ENCODE measurements around the gene EID1. TPM values are rescaled to one million over a fixed set of nuclear protein-coding genes. Genes with fewer than 3 reads are reported as not detected.
"Not testable (repeated sequence)": the region's sequence is repeated elsewhere in the genome, so short reads cannot be mapped to it uniquely, and the experiment has no call there.

The EID1 gene
- total RNA-seq, 1 experiment from 2014 or later: 261 TPM

GRCh38 chr15:48899793-48900192 lies 21.9 kb downstream of the EID1 start:
- in situ Hi-C loops (cut with HindIII; ENCODE audit: low sequenced_read_pairs): no loop called here
- DNase-seq (ENCODE audit: low spot score): no peak

DNA sequence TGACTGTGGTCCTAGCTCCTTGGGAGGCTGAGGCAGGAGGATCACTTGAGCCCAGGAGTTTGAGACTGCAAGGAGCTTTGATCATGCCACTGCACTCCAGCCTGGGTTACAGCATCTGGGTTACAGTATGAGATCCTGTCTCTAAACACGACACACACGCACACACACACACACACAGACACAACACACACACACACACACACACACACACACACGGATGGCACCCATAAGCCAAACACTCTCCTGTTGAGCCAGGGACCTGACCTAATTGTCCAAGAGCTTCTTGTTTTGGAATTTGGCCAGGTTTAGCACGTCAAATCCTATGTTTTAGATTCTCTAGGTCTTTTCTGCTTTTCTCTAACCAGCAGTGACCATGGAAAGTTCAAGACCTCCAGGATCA lies 26.8 kb downstream of the EID1 start:
- DNase-seq (ENCODE audit: low spot score): no peak
- in situ Hi-C loops (cut with HindIII; ENCODE audit: low sequenced_read_pairs): no loop called here

DNA sequence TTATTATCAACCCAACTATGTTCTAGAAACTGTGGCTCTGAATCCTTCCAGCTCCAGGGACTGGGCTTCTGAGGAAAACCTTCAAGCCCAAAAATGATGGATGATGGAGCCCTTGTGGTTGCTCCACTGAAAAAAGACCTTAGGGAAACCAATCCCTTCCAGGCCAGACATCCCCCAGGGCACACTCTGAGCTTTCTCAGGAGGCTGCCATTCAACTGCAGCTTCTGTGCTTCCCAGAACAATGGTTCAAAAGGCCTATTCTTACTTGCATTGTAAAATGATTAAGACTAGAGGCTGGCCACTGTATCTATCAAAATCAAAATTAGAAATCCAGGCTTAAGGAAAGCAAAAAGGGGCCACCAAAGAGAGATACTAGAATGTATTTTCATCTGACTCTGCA lies 27.3 kb downstream of the EID1 start:
- in situ Hi-C loops (cut with HindIII; ENCODE audit: low sequenced_read_pairs): no loop called here
- no peak for DNase-seq (ENCODE audit: low spot score)

- in situ Hi-C loops (cut with HindIII; ENCODE audit: low sequenced_read_pairs): no loop called here
- DNase-seq (ENCODE audit: low spot score): no peak
Observed at GRCh38 chr15:48905847-48906246, 27.9 kb downstream of the EID1 start.

- DNase-seq (ENCODE audit: low spot score); in situ Hi-C loops (cut with HindIII; ENCODE audit: low sequenced_read_pairs): not testable (repeated sequence)
Observed at GRCh38 chr15:48909313-48909712, 31.4 kb downstream of the EID1 start.

DNA sequence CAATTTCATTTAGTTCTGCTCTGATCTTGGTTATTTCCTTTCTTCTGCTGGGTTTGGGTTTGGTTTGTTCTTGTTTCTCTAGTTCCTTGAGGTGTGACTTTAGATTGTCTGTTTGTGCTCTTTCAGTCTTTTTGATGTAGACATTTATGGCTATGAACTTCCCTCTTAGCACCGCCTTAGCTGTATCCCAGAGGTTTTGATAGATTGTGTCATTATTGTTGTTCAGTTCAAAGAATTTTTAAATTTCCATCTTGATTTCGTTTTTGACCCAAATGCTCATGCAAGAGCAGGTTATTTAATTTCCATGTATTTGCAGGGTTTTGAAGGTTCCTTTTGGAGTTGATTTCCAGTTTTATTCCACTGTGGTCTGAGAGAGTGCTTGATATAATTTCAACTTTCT lies 32.6 kb downstream of the EID1 start:
- in situ Hi-C loops (cut with HindIII; ENCODE audit: low sequenced_read_pairs); DNase-seq (ENCODE audit: low spot score): not testable (repeated sequence)

GRCh38 chr15:48913141-48913540 lies 35.2 kb downstream of the EID1 start:
- DNase-seq (ENCODE audit: low spot score): no peak
- in situ Hi-C loops (cut with HindIII; ENCODE audit: low sequenced_read_pairs): no loop called here

DNA sequence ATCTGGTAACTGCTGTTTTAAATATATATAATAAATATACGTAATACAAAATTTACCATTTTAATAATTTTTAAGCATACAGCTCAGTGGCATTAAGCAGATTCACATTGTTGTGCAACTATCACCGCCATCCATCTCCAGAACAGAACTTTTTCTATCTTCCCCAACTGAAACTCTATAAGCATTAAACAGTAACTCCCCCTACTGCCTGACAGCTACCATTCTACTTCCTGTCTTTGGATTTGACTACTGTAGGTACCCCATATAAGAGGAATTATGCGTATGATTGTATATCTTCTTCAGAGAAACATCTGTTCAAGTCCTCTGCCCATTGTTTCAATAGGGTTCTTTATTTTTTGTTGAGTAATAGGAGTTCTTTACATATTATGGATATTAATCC lies 36.8 kb downstream of the EID1 start:
- no peak for DNase-seq (ENCODE audit: low spot score)
- in situ Hi-C loops (cut with HindIII; ENCODE audit: low sequenced_read_pairs): no loop called here

DNA sequence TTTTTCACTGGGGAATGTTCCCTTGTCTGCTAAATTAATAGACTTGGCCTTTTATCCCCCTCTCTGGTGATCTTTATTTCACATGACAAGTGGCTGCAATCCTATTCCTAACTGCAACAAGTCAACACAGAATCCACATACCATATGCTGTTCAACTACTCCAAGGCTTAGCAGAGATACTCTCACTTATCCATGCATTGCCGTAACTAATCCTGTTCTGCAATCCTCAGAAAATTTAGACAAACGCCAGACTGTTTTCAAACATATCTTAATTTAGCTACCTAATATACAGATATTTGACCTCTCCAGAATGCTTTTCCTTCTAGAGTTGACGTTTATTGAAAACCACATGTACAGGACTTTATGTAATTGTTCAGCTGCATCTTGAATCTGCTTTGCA lies 37.9 kb downstream of the EID1 start:
- in situ Hi-C loops (cut with HindIII; ENCODE audit: low sequenced_read_pairs): no loop called here
- DNase-seq (ENCODE audit: low spot score): no peak

DNA sequence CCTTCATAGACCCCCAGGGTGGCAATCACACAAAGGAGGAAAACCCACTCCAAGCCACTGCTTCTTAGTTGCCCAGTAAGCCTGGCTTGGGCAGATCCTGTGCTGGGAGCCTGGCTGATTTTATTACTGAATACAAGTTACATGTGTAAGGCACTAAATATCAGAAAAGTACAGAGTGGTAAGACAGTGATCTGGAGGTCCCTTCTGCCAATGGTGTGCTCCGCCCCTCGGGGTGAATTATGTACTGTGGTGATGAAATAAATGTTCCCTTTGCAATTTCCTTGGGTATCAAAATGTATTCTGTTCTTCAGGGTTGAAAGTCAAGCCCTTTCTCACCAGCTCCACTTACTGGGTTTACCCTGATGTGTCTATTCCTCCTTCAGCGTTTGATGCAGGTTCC lies 38.8 kb downstream of the EID1 start:
- in situ Hi-C loops (cut with HindIII; ENCODE audit: low sequenced_read_pairs): no loop called here
- no peak for DNase-seq (ENCODE audit: low spot score)

GRCh38 chr15:48922046-48922445 lies 44.1 kb downstream of the EID1 start:
- in situ Hi-C loops (cut with HindIII; ENCODE audit: low sequenced_read_pairs): no loop called here
- no peak for DNase-seq (ENCODE audit: low spot score)

DNA sequence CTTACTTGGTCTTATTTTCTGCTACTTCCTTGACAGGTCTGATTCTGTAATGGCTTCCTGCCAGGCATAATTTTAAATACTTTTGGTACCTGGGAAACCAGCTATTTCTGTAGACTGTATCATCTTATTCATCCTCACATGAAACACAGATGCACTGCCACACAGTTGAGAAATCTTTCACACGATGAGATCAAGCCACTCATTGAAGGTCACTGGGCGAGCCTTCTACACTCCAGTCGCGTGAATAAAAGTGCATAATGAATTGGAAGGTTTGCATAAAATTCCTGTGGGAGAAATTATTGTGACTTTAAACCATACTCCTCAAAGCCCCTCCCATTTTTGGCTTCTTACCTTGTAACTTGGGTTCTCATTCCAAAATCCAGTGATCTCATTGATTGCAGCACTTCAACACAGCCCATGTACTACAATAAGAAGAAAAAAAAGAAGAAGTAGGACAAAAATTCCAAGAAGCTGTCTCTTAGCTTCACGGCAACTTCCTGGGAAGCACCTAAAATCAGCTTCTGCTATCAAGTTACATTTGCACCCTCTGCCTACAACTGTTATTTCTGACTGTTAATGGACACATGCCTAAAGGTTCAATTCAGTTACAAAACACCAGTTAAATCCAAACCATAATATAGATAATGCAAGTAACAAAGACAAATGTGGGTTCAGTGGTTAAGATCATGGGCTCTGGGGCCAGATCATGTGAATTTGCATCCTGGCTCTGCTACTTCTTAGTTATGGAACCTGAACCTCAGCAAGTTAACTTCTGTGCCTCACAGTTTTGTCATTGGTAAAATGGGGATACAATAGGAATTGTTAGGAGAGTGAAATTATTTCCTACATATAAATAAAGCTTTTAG lies 46.8 kb downstream of the EID1 start:
- no peak for DNase-seq (ENCODE audit: low spot score)
- in situ Hi-C loops (cut with HindIII; ENCODE audit: low sequenced_read_pairs): no loop called here

DNA sequence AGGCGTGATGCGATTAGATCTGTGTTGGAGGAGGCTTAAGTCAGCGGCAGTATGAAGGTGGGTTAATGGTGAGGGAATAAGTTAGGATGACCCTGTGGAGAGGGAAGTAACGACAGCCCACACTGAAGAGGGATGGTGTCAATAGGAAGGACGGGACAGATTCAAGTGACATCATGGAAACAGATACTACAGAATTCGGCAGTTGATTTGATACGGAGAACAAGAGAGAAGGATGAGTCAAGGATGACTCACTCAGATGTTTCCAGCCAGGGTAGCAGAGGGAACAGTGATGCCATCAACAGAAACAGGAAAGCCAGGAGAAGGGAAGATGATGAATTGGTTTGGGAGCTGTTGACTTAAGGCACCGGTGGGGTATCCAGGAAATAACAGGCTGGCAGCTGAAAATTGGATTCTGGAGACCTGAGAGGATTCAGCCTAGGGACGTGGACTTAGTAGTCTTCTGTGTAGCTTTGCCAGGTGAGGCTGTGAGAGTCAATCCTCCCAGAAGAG lies 47.8 kb downstream of the EID1 start:
- in situ Hi-C loops (cut with HindIII; ENCODE audit: low sequenced_read_pairs): no loop called here

GRCh38 chr15:48928877-48929538 lies 51.1 kb downstream of the EID1 start:
- DNase-seq (ENCODE audit: low spot score): no peak
- in situ Hi-C loops (cut with HindIII; ENCODE audit: low sequenced_read_pairs): no loop called here

More for the DNA sequence above, 47.8 kb downstream of the EID1 start:
- no peak for DNase-seq (ENCODE audit: low spot score)

GRCh38 chr15:48929661-48930060 lies 51.7 kb downstream of the EID1 start:
- in situ Hi-C loops (cut with HindIII; ENCODE audit: low sequenced_read_pairs): no loop called here
- DNase-seq (ENCODE audit: low spot score): no peak

Other genes with a start within 250 kb of the EID1 start
- gene FBN1, start 232.4 kb upstream of the EID1 start, total RNA-seq (2014; rRNA removed; shearing (Covaris generic)): 15.3 and 17.2 TPM in 2 replicates
- gene CEP152, start 67.1 kb upstream of the EID1 start, total RNA-seq (2014; rRNA removed; shearing (Covaris generic)): 3.1 and 3.6 TPM in 2 replicates
- gene SHC4, start 85.8 kb downstream of the EID1 start, total RNA-seq (2014; rRNA removed; shearing (Covaris generic)): not detected in 2 replicates
- gene SECISBP2L, start 168.3 kb downstream of the EID1 start, total RNA-seq (2014; rRNA removed; shearing (Covaris generic)): 8.6 and 12.3 TPM in 2 replicates